Testis (tissue), 2 donors: ENCODE measurements around the gene MFAP3L.

ENCODE experiments used
- POLR2A ChIP-seq: fragments of 450-650 bp; IDR thresholded peaks from one replicate; pipeline ENCODE4 v1.6.1; 2017; ENCODE audit warnings: antibody characterized with exemption, mild to moderate bottlenecking, moderate library complexity
- TF ChIP-seq, protein P1 (sequence below), 3 experiments: fragments of 450-650 bp in 2 of 3; fragments of 200-600 bp in 1 of 3; sonication (generic) in 1 of 3; IDR thresholded peaks; one replicate each; pipeline ENCODE4 v1.5.1; 2016 to 2019; ENCODE audit warnings: antibody characterized with exemption in 3 of 3, mild to moderate bottlenecking in 2 of 3, moderate library complexity in 1 of 3

DNA sequence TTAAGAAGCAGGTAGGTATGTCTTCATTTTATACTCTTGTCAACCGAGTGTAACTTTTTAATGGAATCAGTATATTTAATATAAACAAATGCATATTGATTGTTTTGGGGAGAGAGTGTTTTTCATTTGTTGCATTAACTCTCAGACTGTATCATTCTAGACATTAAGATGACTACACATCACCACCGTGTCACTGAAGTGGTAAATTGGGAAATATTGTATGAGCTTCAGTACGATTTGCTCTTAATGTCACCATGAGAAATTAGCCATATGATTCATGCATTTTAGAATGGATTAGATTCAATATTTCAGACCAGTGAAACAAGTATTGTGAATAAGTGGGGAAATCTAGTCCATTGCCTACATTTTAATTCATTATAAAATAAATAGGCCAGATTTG, 9.7 kb upstream of the MFAP3L start:
- TF ChIP-seq, protein P1, sequence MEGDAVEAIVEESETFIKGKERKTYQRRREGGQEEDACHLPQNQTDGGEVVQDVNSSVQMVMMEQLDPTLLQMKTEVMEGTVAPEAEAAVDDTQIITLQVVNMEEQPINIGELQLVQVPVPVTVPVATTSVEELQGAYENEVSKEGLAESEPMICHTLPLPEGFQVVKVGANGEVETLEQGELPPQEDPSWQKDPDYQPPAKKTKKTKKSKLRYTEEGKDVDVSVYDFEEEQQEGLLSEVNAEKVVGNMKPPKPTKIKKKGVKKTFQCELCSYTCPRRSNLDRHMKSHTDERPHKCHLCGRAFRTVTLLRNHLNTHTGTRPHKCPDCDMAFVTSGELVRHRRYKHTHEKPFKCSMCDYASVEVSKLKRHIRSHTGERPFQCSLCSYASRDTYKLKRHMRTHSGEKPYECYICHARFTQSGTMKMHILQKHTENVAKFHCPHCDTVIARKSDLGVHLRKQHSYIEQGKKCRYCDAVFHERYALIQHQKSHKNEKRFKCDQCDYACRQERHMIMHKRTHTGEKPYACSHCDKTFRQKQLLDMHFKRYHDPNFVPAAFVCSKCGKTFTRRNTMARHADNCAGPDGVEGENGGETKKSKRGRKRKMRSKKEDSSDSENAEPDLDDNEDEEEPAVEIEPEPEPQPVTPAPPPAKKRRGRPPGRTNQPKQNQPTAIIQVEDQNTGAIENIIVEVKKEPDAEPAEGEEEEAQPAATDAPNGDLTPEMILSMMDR (IDR thresholded peaks at IDR 0.05), result no peak
- no peak for TF ChIP-seq POLR2A
